ENCODE measurements around the gene DPYD.

DPYD gene

DNA sequence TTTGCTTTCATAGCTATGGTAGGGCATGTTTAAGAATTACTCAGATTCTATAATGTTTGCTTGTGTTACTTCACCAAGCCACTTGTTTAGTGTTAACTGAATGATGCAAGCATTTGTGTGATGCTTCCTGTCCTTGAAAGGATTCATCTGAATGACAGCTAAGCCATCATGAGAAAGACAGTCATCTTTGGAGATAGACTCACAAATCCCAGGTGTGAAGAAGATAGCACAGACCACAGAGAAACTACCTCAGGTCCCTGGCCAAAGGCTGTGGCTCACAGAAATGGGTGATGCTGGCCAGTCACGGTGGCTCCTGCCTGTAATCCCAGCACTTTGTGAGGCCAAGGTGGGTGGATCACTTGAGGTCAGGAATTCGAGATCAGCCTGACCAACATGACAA lies 321.4 kb downstream of the DPYD start:
- no peak for DNase-seq

DNA sequence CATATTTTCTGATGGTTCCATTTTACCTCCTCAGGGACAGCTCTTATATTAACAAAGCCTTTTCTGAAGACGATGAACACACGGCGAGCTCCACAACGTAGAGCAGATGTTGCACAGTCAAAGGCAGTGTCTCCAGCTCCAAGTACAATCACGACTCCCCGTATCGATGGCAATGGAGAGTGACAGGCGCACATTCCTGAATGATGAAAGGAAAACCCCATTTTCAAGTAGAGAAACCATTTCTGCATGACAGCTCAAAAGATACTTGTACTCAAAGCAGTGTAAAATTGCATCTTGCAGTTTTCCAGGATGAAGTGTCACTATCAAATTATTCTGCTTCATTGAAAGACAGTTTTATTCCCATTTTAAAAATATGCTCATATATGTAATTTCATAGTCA lies 327.6 kb downstream of the DPYD start:
- DNase-seq = no peak

DNA sequence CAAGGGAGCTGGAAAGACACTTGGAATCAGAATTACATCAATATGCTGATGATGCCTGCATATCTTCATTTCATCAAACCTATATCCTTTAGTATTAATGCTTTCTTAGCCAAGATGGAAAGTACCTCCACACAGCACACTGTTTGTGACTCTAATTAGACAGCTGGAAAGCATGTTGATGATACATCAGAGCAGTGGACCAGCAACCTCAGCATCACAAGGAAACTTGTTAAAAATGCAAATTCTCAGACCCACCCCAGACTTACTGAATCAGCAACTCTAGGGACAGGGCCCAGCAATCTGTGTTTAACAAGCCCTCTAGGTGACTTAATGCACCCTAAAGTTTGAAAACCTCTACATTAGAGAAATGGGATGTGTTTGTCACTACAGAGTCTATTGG lies 332.1 kb downstream of the DPYD start:
- DNase-seq = no peak

GRCh38 chr1:97581614-97582051 lies 339.2 kb downstream of the DPYD start:
- DNase-seq = no peak

GRCh38 chr1:97577613-97578012 lies 343.2 kb downstream of the DPYD start:
- DNase-seq = no peak

GRCh38 chr1:97573553-97573952 lies 347.3 kb downstream of the DPYD start:
- no peak for DNase-seq

DNA sequence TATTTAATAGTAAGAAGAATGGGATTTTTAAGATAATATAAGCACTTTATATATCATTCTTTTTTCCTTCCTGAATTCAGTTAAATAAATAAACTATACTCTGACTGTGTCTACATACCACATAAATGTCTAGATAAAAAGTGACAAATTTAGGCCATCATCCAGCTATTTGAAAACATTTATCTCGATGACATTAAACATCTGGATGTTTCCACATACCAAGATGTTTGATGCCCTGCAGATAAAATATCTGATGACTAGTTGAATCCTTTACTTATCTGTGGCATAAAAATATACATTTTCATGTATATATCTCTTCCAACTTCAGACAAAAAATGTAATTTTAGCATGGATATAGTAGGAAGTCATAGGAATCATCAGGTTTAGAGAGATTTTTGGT lies 348.3 kb downstream of the DPYD start:
- DNase-seq = no peak

DNA sequence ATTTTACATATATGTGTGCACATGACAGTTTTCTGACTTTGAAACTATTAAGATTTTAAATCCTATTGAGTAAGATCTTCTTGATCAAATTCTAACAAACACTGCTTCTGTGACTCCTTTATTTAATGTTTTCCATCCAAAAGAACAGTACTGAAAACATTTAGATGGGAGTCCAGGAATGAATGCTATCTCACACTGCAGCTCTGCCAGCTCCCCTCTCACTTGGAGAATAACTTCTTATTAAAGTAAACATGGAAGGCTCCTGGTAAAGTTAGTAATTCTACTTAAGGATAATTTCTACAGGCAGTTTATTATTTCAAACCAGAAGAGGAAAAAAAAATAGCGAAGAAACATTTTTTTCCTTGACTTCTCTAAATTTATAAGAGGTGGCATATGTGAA lies 349.1 kb downstream of the DPYD start:
- DNase-seq = no peak

DNA sequence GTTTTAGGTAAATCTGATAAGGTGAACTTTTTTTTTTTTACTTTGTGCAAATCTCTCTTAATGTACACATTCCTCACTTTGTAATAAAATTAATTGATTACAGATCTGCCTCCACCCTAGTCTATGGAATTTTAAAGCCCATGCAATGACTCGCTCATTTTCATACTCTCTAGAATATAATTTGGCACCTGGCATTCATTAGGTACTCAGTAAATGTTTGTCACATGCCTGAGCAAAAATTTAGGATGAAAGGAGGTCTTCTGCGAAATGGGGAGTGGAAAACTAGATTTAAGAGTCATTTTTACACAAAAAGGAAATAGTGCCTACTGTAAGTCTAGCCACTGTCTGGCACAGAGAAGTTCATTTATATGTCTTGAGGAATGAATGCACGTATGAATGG lies 350.1 kb downstream of the DPYD start:
- DNase-seq = no peak

GRCh38 chr1:97567000-97567749 lies 353.7 kb downstream of the DPYD start:
- DNase-seq = no peak

- no peak for DNase-seq
Observed at GRCh38 chr1:97565886-97566285, 354.9 kb downstream of the DPYD start.

DNA sequence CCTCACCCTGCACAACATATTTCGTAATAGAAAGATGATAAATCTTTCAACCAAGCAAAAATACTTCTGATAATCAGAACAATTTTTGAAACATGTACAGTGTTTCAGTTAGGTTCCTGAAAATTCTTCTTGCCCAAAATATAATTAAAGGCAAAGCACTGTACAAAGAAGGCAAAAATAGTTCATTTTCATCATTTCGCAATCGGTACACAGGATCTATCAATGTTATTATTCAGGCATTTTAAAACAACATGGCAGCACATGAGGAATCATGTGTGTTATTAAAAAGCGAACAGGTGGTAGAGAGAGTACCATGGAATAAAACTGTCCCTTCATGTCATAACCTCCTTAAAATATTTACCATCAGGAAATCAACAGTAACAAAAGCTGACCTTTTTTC lies 356.9 kb downstream of the DPYD start:
- no peak for DNase-seq

- no peak for DNase-seq
Observed at GRCh38 chr1:97562081-97562480, 358.8 kb downstream of the DPYD start.

DNA sequence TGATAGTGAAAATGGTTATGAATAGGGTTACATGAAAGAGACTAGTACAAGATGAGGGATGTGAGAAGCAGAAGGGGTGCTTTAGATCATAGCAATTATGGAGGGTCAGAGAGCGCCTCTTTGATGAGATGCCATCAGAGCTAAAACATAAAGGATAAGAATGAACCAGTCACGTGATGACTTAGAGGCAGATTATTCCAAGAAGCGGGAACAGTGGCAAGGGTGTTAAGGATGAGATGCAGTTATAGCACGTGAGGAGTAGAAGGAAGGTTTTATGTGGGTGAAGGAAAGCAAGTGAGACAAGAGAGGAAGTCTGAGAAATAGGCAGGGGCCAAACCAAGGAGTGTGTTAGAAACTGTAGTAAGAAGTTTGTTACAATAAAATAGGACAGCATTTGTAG lies 360.1 kb downstream of the DPYD start:
- DNase-seq = no peak

GRCh38 chr1:97553971-97554370 lies 366.9 kb downstream of the DPYD start:
- DNase-seq = no peak

DNA sequence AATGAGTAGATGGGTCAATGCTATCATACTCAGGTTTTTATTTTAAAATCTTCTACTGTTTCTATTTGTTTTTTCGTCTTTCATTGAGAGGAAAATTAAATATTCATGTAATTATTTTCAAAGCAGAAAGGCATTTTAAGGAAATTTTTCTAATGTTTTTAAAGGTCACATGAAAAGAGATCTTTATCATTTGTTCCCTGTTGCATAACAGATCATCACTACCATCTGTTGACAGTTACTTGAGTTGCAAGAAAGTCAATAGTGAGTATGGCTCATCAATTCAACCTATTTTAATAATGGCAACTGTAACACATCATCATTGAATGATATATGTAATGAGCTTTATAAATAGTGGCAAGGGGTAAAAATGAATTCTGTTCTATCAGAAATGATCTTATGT lies 369.7 kb downstream of the DPYD start:
- no peak for DNase-seq

DNA sequence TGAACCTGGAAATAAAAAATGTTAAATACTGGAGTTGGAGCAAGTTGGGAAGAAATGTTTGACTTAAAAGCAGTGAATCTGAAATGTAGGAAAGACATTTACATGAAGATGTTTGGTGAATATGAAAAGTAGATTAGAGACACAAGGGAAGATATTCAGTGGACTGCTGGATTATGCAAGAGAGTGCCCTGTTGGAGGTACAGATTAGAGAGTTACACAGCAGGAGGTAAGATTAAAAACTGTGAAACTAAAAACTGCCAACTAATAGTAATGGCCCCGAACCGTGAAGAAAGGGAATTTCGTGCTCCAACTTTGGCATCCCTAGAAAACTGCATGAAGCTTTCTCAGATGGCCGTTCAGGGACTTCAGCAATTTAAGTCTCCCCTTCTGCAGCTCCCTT lies 375.4 kb downstream of the DPYD start:
- no peak for DNase-seq

GRCh38 chr1:97540346-97540888 lies 380.4 kb downstream of the DPYD start:
- DNase-seq = no peak

- DNase-seq = no peak
Observed at GRCh38 chr1:97538113-97538512, 382.7 kb downstream of the DPYD start.

- no peak for DNase-seq
Observed at GRCh38 chr1:97533358-97533757, 387.5 kb downstream of the DPYD start.

DNA sequence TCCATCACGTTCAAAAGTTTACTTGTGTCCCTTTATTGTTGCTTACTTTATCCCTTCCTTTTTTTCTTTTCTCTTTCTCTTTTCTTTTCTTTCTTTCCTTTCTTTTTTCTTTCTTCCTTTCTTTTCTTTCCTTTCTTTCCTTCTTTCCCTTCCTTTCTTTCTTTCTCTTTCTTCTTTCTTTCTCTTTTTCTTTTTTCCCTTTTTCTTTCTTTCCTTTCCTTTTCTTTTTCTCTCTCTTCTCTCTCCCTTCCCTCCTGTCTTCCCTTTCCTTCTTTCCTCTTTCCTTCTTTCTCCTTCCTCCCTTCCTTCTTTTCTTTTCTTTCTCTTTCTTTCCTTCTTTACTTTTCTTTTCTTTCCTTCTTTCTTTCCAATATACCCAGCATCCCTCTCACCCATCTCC lies 391.2 kb downstream of the DPYD start:
- no peak for DNase-seq

GRCh38 chr1:97524211-97524610 lies 396.6 kb downstream of the DPYD start:
- DNase-seq = no peak

- no peak for DNase-seq
Observed at GRCh38 chr1:97516588-97516987, 404.2 kb downstream of the DPYD start.

DNA sequence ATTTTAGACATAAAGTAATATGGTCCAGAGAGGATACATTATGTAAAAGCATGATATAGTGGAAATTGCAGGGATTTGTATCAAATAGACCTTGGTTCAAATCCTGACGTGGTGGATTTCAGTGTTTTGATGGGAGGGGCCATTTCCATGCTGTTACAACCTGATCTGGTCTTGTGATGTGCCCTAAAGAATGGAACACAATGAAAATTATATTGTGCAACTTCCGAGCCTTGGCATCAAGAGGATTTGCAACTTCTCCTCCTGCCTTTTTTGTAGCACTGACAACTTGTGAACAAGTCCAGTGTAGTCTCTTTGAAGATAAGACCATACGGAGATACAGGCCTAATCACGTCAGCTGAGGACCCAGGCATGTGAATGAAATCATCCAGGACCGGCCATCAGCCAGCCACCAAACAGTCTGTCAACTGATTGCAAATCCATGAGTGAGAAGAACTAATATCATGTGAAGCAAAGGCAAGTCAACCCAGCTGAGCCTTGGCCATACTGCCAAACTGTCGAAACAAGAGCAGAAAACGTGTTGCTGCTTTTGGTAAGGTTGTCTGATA lies 412.1 kb downstream of the DPYD start:
- DNase-seq = no peak

DNA sequence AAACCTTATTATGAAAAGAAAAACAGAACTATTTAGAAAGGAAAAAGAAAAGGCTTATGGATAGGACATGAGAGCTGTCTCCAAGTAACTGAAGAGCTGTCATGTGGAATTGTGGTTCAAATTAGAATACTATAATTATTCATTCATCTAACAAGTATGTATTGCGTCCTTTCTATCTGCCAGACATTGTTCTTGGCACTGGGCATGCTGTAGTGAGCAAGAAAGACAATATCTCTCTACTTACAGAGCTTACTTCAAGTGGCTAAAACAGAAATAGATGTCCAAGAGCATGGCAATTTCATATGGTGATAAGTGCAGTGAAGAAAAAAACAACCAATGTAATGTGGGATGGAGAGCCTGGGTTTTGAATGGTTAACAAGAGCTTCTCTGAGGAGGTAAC lies 413.0 kb downstream of the DPYD start:
- no peak for DNase-seq

Data from RPMI8226 (cell line).